HFFc6 (cell line): ENCODE results near the gene TJP2. TPM values are rescaled to one million over a fixed set of nuclear protein-coding genes. Genes with fewer than 3 reads are reported as not detected.

Experiments
- DNase-seq: peaks from one replicate; pipeline ENCODE4 v3.0.0-alpha.2; 2018
- H3K27ac Mint-ChIP-seq: 2 replicates; pipeline ENCODE4 v1.8.0; 2020; ENCODE audit warnings: mild to moderate bottlenecking, mixed read lengths
- H3K27me3 Mint-ChIP-seq: 2 replicates; pipeline ENCODE4 v1.8.0; 2021; ENCODE audit warnings: mild to moderate bottlenecking, moderate library complexity, mixed read lengths; ENCODE audit not compliant: insufficient read depth
- H3K36me3 Mint-ChIP-seq: 2 replicates; pipeline ENCODE4 v1.8.0; 2021; ENCODE audit warnings: low read depth, mixed read lengths
- H3K4me1 Mint-ChIP-seq: 2 replicates; pipeline ENCODE4 v1.8.0; 2020; ENCODE audit warnings: low read depth, mixed read lengths
- H3K4me3 Mint-ChIP-seq: 2 replicates; pipeline ENCODE4 v1.8.0; 2020; ENCODE audit warnings: mild to moderate bottlenecking, moderate library complexity, mixed read lengths
- H3K9me3 Mint-ChIP-seq: 2 replicates; pipeline ENCODE4 v1.8.0; 2020; ENCODE audit warnings: mild to moderate bottlenecking, mixed read lengths
- CTCF ChIP-seq: fragments of 200-600 bp; sonication (generic); IDR thresholded peaks from 2 replicates; pipeline ENCODE4 v1.5.0; 2021; ENCODE audit warnings: antibody characterized with exemption, mild to moderate bottlenecking
- total RNA-seq, 6 experiments: library from RNA; stranded (reverse); fragmentation: NEBNext Ultra II Directional; extraction: Animal tissue kit (Norgen Biotek cat#: 25700); gene quantifications; 2 replicates in 1 of 6; 3 replicates in 5 of 6; pipeline ENCODE4 v1.2.3, GENCODE V29; 2021

TJP2 gene
- total RNA-seq, 6 experiments from 2014 or later, result 25.3 to 50.4 (median 45.4) TPM

- Mint-ChIP-seq H3K27me3 (peaks cover 2% of the 10 kb centered on the region), H3K4me3 (peak overlapping the region; percentile 89)
- no peak for DNase-seq
These were observed 1.2 kb upstream of the TJP2 start for GRCh38 chr9:69172895-69173294.

GRCh38 chr9:69173497-69173890, 583 bp upstream of the TJP2 start:
- Mint-ChIP-seq H3K27ac (peak overlapping the region; percentile 84), H3K27me3 (peaks cover 2% of the 10 kb centered on the region), H3K36me3 (no peaks in the 10 kb centered on the region; the same call in 1 of the 2 replicates), H3K9me3 (no peaks in the 10 kb centered on the region), H3K4me1 (peaks cover 70% of the 10 kb centered on the region), H3K4me3 (peak overlapping the region; percentile 89)
- no peak for DNase-seq
- TF ChIP-seq CTCF, result no peak

More at GRCh38 chr9:69172895-69173294, 1.2 kb upstream of the TJP2 start:
- Mint-ChIP-seq H3K4me1 (peaks cover 64% of the 10 kb centered on the region), H3K9me3 (no peaks in the 10 kb centered on the region), H3K27ac (peak overlapping the region; percentile 84; the same call in 1 of the 2 replicates), H3K36me3 (no peaks in the 10 kb centered on the region; the same call in 1 of the 2 replicates)
- TF ChIP-seq CTCF, result no peak

- Mint-ChIP-seq H3K36me3 (no peaks in the 10 kb centered on the region; the same call in 1 of the 2 replicates), H3K4me1 (peaks cover 83% of the 10 kb centered on the region), H3K9me3 (no peaks in the 10 kb centered on the region), H3K27ac (peak overlapping the region; percentile 93), H3K4me3 (peak overlapping the region; percentile 89), H3K27me3 (peaks cover 2% of the 10 kb centered on the region)
- no peak for TF ChIP-seq CTCF
- DNase-seq, result peak; percentile 95
These were observed 763 bp downstream of the TJP2 start for GRCh38 chr9:69174616-69175463.

GRCh38 chr9:69175486-69175885, 1.4 kb downstream of the TJP2 start:
- H3K4me1 Mint-ChIP-seq, result peaks cover 87% of the 10 kb centered on the region
- TF ChIP-seq CTCF, result no peak
- H3K36me3 Mint-ChIP-seq, result no peaks in the 10 kb centered on the region; the same call in 1 of the 2 replicates
- no peaks in the 10 kb centered on the region for H3K9me3 Mint-ChIP-seq
- H3K27ac Mint-ChIP-seq, result peak overlapping the region; percentile 93
- peak; percentile 35 for DNase-seq
- H3K4me3 Mint-ChIP-seq, result peak overlapping the region; percentile 89
- H3K27me3 Mint-ChIP-seq, result peaks cover 2% of the 10 kb centered on the region

- DNase-seq, result no peak
- Mint-ChIP-seq H3K36me3 (peaks cover 1% of the 10 kb centered on the region), H3K9me3 (no peaks in the 10 kb centered on the region), H3K4me3 (peak overlapping the region; percentile 89; the same call in 1 of the 2 replicates), H3K27me3 (peaks cover 1% of the 10 kb centered on the region), H3K27ac (no peak overlapping the region), H3K4me1 (peaks cover 85% of the 10 kb centered on the region)
- TF ChIP-seq CTCF, result no peak
These were observed 2.5 kb downstream of the TJP2 start for GRCh38 chr9:69176471-69177171.
